ENCODE data around the gene NGEF.
"Not testable (repeated sequence)": the region's sequence is repeated elsewhere in the genome, so short reads cannot be mapped to it uniquely, and the experiment has no call there.

The NGEF gene

GRCh38 chr2:233013027-233013461, at the start of gene NGEF:
TSS of gene NGEF (minus strand) at chr2:233013256. CDS start at chr2:232974890, 38,366 bp downstream.
- no peak for DNase-seq

GRCh38 chr2:233062451-233062850, 49.4 kb upstream of the NGEF start:
- no peak for DNase-seq

DNA sequence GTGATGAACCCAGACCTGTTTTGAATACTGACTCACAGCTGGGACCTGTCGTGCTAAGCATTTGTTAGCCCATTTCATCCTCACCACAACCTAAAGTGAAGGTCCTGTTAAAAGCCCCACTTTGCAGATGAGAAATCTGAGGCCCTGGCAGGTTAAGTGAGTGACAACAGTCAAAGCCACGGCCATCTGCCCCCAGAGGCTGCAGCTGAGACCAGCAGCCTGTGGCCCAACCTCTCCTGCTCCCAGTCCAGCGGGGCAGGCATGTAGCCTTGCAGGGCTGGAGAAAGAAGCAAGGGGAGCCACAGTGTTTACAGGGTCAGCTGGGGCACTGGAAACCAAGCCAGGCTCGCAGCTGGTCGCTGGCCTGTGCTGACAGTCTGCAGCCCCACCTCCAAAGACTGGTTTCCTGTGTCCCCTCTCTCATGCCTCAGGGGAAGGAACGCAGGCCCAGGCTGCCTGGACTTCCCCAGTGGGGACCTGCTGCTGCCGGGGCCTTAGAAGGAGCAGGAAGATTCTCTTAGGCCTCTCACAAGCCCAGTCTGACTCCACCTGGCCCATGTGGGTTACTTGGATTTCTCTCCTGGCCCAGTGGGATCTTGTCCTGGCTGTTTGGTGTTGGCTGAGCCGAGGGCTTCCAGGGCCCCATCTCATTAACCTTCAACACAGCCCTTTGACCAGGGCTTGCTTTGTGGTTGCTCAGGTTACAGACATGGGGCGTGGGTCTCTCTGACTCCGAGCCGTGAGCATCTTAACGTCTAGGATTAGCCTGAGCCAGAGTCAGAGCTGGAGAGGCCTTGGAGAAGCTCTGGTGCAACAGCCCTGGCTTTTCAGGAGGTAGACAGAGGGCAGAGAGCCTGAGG, 48.8 kb upstream of the NGEF start:
- DNase-seq = no peak

GRCh38 chr2:233060980-233061590, 48.0 kb upstream of the NGEF start:
- no peak for DNase-seq

- no peak for DNase-seq
Observed at GRCh38 chr2:233060501-233060979, 47.5 kb upstream of the NGEF start.

DNA sequence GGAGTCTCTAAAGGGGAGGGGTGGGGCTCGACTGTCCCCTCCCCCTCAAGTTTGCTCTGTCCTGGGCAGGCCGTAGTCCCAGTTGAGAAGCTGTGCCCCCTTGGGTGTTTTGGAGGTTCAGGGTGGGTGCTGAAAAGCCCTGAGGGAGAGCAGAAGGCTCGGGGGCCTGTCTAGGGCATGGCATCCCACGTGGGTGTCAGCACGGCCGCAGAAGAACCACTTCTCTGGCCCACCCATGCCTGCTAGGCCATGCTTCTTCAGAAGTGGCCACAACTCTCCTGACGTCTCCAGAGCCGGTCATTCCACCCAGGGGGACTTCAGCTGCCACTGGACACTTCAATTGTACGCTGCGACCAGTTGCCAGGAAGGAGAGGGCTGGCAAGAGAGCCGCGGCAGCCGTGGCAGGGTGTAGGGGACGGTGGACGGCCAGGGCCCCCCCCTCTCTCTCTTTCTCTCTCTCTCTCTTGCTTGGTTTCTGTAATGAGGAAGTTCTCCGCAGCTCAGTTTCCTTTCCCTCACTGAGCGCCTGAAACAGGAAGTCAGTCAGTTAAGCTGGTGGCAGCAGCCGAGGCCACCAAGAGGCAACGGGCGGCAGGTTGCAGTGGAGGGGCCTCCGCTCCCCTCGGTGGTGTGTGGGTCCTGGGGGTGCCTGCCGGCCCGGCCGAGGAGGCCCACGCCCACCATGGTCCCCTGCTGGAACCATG, 46.9 kb upstream of the NGEF start, which contains the start of gene INPP5D:
TSS of gene INPP5D (plus strand) at position 546 of the 704 bp plus-strand sequence. CDS start at position 683, 137 bp downstream.
- no peak for DNase-seq

DNA sequence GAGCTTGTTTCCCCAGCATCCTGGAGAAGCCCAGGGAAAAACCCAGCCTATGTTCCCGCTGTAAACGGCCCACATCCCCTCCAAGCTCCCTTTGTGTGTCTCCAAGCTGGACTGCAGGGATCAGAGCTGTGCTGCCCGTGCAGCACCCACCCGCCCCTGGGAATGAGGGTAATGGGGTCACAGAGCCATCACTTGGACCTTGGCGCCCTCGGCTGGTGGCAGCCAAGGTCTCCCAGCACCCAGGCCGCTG, 46.4 kb upstream of the NGEF start:
- no peak for DNase-seq

- DNase-seq = no peak
Observed at GRCh38 chr2:233058717-233059546, 45.9 kb upstream of the NGEF start.

DNA sequence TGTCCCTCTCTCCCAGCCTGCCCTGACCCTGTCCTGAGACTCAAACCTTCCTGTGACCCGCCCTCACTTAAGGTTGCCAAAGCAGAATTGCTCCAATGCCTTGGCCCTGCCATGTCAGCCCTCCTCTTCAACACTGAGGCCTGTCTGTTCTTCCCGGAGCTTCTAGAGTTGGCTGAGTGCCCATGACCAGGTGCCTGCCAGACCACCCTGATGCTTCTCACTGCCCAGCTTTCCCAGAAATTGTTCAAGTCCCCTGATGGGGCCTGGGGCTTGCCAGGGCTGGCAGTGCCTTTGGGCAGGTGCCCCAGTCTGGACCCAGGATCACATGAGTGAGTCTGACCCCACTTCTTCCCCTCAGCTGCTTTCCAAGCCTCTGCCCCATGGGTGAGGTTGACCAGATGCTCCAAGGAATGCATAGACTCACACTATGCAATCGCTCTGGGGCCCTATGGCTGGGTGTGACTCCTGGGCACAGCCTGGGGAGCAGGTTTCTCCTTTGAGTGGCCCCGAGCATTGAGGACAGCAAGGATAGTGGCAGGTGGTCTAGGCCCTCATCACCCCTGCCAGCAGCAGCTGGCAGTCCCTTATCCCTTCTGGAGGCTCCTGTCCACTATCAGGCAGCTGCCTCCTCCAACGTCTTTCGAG, 44.0 kb upstream of the NGEF start:
- DNase-seq = no peak

- DNase-seq = no peak
Observed at GRCh38 chr2:233055362-233055761, 42.3 kb upstream of the NGEF start.

DNA sequence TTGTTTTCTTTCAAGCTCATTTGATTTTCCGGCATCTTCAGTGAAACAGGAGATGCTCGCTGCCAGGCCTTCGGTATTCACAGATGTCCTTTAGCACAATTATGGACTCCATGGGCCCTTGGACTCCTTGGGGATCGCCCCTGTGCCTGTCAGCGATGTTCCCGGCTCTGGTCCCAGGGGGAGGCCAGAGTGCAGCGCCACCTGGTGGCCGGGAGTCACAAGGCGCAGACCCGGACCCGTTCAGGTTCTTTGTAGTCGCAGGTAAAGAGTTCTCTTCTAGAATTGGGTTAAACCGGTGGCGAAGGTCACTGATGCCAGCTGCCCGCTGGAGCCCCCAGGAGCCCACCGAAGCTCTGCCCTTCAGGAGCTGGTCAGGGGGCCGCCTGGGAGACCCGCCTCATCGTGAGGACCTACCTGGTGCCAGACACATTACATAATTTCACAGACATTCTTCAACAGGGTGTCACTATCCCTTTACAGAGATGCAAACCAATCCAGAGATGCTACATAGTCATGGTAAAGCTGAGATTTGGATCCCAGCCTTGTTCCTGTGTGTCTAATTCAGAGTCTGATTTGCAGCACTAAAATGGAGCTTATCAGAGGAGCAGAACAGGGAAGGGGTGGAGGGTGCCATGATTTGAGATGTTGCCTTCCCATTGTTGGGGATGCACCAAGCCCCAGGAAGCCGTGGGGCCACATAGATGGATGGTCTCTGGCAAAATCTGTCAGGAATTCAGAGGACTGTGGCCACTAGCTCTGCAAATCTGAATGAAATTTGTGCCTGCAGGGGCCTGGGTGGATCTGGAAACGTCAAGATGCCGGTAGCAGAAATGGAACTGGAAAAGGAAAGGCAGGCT, 41.1 kb upstream of the NGEF start:
- peak; percentile 10 for DNase-seq

DNA sequence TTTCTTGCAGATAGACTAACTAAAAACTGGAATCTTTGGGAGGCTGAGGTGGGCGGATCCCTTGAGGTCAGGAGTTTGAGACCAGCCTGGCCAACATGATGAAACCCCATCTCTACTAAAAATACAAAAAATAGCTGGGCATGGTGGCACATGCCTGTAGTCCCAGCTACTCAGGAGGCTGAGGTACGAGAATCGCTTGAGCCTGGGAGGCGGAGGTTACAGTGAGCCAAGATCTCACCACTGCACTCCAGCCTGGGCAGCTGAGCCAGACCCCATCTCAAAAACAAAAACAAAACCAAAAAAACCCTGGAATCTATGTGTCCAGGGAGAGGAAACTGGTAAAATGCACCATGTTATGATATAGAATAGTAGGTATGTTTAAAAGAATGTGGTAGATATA, 39.5 kb upstream of the NGEF start:
- DNase-seq = not testable (repeated sequence)

DNA sequence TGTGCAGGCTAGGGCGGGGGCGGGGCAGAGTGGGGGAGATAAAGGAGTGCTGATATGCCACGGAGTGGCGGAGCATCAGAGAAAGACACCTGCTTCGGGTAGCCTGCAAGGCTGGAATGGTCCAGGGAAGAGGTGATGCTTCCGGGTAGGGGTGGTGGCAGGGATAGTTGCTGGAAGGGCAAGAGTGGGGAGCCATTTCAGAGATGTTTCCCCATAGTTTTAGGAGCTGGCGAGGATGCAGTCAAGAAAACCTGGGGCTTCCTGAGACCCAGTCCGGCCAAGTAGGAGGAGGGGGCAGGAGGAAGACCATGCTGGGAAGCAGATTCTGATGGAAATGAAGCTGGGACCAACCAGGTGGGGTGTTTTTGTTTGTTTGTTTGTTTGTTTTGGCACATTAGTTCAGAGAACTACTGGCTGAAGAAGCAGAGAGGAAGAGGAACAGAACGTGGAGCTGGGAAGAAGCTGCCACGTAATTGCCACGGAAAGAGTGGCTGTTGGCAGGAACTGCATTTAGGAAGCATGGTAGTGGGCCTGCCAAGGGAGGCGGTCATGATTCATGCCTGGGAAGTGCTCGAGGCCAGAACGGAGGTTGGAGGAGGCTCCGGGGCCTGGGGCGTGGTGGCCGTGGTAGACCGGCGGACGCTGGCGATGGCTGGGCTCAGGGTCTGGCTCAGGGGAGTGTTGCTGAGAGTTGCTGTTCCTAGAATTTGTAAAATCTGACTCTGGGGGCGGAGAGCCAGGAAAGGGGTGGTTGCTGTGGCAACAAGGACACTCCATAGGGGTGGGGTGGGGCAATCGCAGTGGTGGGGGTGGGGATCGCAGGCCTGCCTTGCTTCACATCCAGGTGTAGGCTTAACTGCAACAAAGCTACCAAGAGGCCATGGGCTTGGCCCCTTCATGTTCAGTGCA, 38.4 kb upstream of the NGEF start:
- peak; percentile 83 for DNase-seq

- peak; percentile 54 for DNase-seq
Observed at GRCh38 chr2:233049194-233049761, 36.2 kb upstream of the NGEF start.

DNA sequence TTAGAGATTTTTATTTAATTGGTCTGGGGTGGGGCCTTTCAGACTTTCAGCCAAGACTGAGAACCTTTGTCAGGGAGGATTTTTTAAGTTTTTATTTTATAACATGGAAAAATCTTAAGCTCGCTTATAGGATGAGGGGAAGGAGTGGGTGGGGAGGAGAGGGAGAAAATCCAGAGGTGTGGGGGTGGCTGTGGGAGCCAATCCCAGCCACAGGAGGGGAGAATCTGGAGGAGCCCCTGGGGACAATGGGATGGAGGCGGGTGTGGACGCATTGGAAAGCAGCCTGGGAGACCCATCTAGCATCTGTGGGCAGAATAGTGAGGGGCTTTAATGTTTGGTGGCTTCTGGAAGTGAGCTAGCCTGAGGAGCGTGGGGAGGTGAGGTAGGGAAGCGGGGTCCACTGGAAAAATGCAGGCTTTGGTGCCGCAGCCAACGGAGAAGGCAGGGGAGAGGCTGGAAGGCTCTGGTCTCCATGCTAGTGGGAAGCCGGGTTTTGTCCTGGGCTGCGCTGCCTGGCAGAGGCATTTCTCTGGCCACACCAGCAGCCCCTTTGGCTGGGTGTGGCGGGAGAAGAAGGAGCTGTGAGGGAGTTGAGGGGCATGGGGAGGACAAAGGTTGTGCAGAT, 35.6 kb upstream of the NGEF start:
- DNase-seq = no peak

- DNase-seq = no peak
Observed at GRCh38 chr2:233047667-233048066, 34.6 kb upstream of the NGEF start.

- no peak for DNase-seq
Observed at GRCh38 chr2:233047206-233047605, 34.1 kb upstream of the NGEF start.

- DNase-seq = no peak
Observed at GRCh38 chr2:233044974-233045605, 32.0 kb upstream of the NGEF start.

- no peak for DNase-seq
Observed at GRCh38 chr2:233042549-233042948, 29.5 kb upstream of the NGEF start.
